GM19395 (cell line): Measurements from ENCODE around the gene SLC66A2.
"Not testable (repeated sequence)": the region's sequence is repeated elsewhere in the genome, so short reads cannot be mapped to it uniquely, and the experiment has no call there.

ENCODE experiments used
- ATAC-seq: cut with Tn5 transposase; IDR thresholded peaks from one replicate; pipeline ENCODE4 v1.9.1; 2021; ENCODE audit warnings: mild to moderate bottlenecking, moderate library complexity; ENCODE audit not compliant: unreplicated experiment

SLC66A2 gene

GRCh38 chr18:79951545-79952455, at the start of gene SLC66A2:
Gene SLC66A2, minus strand, starts transcription at chr18:79951653. Its CDS starts 727 bp downstream, at chr18:79950926.
- ATAC-seq = peak; percentile 68

DNA sequence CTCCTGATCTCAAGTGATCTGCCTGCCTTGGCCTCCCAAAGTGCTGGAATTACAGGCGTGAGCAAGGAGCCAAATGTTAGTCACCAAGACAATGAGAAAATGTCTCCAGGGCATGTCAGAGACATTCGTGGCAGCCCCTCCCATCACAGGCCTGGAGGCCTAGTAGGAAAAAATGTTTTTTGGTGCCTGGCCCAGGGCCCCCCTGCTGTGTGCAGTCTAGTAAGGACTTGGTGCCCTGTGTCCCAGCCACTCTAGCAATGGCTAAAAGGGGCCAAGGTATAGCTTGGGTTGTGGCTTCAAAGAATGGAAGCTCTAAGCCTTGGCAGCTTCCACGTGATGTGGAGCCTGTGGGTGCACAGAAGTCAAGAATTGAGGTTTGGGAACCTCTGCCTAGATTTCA, 49.4 kb upstream of the SLC66A2 start:
- ATAC-seq = no peak

DNA sequence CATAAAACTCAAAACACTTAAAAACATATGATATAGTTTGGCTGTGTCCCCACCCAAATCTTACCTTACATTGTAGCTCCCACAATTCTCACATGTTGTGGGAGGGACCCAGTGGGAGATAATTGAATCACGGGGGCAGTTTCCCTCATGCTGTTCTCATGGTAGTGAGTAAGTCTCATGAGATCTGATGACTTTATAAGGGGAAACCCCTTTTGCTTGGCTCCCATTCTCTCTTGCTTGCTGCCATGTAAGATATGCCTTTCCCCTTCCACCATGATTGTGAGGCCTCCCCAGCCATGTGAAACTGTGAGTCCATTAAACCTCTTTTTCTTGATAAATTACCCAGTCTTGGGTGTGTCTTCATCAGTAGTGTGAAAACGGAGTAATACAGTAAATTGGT, 48.2 kb upstream of the SLC66A2 start:
- not testable (repeated sequence) for ATAC-seq

GRCh38 chr18:79991494-79991893, 40.0 kb upstream of the SLC66A2 start:
- no peak for ATAC-seq

- no peak for ATAC-seq
These were observed 37.7 kb upstream of the SLC66A2 start for GRCh38 chr18:79989195-79989497.

DNA sequence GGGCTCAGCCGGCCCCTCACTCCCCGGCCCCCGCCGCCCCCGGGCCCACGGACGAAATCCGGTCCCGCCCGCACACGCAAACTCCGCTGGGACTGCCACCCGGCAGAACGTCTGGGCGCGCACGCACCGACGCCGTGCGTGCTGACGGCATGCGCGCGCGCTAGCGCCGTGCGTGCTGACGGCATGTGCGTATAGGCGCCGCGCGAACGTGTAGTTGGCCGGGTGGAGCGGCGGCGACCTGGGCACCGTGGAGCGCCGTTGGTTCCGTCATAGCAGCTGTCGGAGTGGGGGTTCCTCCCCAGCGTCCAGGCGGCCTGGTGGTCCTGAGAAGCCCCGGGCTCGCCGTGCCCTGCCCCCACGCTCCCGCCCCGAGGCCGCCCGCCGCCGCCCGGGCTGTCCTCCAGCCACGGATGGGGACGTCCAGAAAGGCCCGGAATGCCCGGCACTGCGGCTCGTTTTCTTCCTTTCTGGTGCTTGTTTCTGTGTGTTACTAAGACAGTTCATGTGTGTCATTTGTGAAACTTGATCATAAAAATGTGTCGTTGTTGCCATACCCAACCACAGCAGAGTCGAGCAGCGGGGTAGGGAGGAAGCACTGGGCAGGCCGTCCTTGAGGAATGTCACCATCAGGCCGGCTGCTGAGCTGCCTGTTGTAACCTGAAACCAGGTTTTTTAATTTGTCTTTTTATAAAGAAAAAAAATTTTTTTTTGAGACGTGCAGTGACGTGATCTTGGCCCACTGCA, 37.2 kb upstream of the SLC66A2 start, which contains the start of gene TXNL4A:
Gene TXNL4A, minus strand, starts transcription at position 113 of the 744 bp plus-strand sequence. CDS start 171 bp downstream, outside the sequence.
- ATAC-seq = peak; percentile 96

GRCh38 chr18:79988071-79988450, 36.6 kb upstream of the SLC66A2 start:
- peak; percentile 69 for ATAC-seq

- no peak for ATAC-seq
These were observed 36.1 kb upstream of the SLC66A2 start for GRCh38 chr18:79987566-79987965.

- no peak for ATAC-seq
These were observed 35.3 kb upstream of the SLC66A2 start for GRCh38 chr18:79986726-79987125.

- no peak for ATAC-seq
These were observed 33.7 kb upstream of the SLC66A2 start for GRCh38 chr18:79985172-79985571.

DNA sequence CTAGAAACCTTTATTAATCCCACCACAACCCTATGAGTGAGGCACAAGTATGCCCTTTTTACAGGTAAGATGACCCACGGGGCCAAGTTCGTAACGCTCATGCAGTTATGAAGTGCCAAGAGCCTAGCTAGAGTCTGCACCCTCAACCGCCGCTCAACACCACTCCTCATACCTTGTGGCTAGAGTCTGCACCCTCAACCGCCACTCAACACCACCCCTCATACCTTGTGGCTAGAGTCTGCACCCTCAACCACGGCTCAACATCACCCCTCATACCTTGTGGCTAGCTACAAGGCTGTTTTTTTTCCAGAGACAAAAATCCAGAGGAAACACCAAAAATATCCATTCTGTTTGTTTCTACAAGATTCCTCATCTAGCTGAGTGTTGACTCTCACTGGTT, 32.3 kb upstream of the SLC66A2 start:
- no peak for ATAC-seq

GRCh38 chr18:79983253-79983652, 31.8 kb upstream of the SLC66A2 start:
- no peak for ATAC-seq

GRCh38 chr18:79982736-79983135, 31.3 kb upstream of the SLC66A2 start:
- ATAC-seq = no peak

GRCh38 chr18:79980585-79980984, 29.1 kb upstream of the SLC66A2 start:
- ATAC-seq = no peak

- ATAC-seq = no peak
These were observed 28.4 kb upstream of the SLC66A2 start for GRCh38 chr18:79979843-79980242.

DNA sequence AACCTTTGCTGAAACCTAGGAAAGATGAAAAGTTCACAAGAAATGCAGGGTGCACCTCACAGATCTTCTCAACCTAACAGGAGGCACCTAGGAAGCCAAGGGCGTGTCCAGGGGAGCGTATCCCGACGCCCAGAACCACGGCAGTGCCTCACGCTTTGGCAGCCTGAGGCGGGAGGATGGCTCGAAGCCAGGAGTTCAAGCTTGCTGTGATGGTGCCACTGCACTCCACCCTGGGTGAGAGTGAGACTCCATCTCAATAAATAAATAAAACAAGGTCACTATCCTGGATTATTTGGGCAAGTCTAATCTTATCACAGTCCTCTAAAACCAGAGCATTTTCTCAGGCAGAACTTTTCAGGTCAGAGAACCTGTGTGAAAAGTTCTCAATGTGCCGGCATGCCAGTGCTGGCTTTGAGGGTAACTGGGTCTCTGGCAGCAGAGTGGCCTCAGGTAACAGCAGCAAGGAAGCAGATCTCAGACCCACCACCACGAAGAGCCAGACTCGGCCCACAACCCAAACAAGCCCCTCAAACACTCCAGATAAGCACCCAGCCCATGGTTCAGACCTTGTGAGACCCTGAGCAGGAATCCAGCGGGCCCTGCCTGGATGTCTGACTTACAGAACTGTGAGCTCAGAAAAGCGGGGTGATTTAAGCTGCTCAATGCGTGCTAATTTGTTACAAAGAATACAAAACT, 24.7 kb upstream of the SLC66A2 start:
- no peak for ATAC-seq

DNA sequence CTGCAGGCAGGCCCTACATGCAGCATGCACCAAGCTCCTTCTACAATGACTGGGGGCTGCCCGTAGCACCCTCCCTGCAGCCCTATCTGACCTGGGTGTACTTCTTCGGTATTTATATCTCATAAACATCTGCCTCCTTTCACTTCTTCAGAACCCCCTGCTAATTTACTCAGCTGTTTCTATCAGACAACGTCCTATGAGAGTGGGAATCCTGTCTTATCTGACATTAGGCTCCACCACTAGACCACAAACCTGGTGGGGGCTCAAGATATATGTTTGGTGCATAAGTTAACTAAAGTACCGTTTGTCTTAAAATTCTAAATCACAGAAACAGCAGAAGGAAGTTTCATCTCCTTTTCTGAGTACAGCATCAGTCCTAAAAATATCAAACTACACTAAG, 23.6 kb upstream of the SLC66A2 start:
- no peak for ATAC-seq

DNA sequence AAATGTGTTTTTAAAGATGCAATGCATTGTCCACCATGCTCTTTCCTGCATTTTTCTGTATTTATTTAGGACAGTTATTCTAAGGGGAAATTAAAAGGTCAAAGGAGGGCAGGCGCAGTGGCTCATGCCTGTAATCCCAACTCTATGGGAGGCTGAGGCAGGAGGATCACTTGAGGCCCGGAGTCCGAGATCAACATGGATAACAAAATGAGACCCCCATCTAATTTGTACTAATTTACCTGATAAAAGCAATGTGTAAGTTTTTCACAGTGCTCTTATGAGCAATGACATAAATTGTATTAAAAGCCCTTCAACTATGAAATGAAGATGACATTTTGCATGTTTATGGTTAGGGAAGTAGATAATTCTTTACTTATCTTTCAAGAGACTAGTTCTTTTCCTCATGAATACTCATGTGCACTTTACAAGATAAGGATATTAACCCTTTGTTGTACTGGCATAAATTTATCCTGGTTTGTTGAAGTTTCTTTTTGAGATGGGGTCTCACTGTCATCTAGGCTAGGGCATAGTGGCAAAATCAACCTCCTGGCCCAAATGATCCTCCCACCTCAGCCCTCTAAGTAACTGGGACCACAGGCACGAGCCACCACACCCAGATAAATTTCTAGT, 22.7 kb upstream of the SLC66A2 start:
- ATAC-seq = no peak

DNA sequence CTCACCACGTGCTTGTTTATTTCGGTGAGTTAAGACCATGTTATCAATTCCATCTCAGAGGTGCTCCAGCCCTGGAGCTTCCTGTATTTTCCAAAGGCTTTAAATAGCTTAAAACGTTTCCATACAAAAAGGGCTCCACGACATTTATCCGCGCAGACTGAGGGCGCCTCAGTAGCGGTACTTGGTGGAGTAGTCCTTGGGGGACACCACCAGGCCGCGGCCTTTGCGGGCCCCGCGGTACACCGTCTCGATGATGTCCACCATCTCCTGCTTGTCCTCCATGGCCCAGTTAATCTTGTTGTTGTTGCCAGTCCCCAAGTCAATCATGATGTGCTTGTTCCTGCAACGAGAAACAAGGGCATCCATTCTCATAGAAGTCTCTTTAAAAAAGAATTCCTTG, 22.1 kb upstream of the SLC66A2 start:
- no peak for ATAC-seq

- no peak for ATAC-seq
These were observed 21.3 kb upstream of the SLC66A2 start for GRCh38 chr18:79972720-79973119.

DNA sequence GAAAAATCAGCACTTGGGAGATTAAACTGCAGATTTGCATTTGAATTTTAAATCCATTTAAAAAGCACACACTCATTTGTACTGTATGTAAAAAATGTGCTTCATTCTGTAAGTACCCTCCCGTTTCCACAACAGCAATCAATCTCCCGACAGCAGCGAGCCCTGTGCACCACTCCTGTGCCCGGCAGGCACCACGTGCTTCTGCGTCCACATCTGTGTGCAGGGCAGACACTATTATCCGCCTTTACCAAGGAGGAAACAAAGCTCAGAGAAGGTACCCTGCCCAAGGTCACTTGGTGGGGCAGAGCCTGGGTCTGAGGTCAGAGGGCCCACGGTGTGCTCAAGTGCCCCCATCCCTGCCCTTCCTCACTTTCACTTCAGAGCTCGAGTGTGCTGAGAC, 20.5 kb upstream of the SLC66A2 start:
- ATAC-seq = no peak
